ENCODE measurements around the gene INPP5A. TPM values are rescaled to one million over a fixed set of nuclear protein-coding genes. Genes with fewer than 3 reads are reported as not detected.
A peak's percentile ranks its signal among the peaks of the same experiment; 100 is the strongest.

Gene INPP5A
- total RNA-seq, 4 donors from 2014 or later, result 34.8 to 80.8 (median 52.8) TPM

- TF ChIP-seq CTCF (IDR thresholded peaks at IDR 0.05) (no peak), EP300 (IDR thresholded peaks at IDR 0.05; ENCODE audit: low read depth) (no peak), POLR2AphosphoS5 (IDR thresholded peaks at IDR 0.05) (no peak), POLR2A (IDR thresholded peaks at IDR 0.05) (no peak)
- in situ Hi-C loops (cut with MboI; ENCODE audit: low pct_ligation_motif_present in 1 of 4, low pct_unique_long_range_greater_than_20kb in 1 of 4, low sequenced_read_pairs in 3 of 4) (no loop called here), intact Hi-C loops (cut with DNase I; ENCODE audit: low total_unique reads) (no loop called here)
- Histone ChIP-seq H3K27ac (no peak overlapping the region), H3K27me3 (no peaks in the 10 kb centered on the region), H3K4me3 (no peak overlapping the region), H3K4me1 (no peaks in the 10 kb centered on the region), H3K9me3 (no peaks in the 10 kb centered on the region), H3K36me3 (no peaks in the 10 kb centered on the region)
- DNase-seq, result no peak
- WGBS, 2 donors (ENCODE audit: low coverage in 1 of 2), result 91% methylated on average over 48 of the region's 48 CpGs; no CpG with 5 or more reads in 1 of the 2 donors
Measured at GRCh38 chr10:132715776-132716680, 178.4 kb downstream of the INPP5A start.

GRCh38 chr10:132716691-132717490, 179.3 kb downstream of the INPP5A start:
- H3K27ac ChIP-seq, result no peak overlapping the region
- WGBS, 2 donors (ENCODE audit: low coverage in 1 of 2), result 89% methylated on average over 23 of the region's 27 CpGs; no CpG with 5 or more reads in 1 of the 2 donors
- intact Hi-C loops (cut with DNase I; ENCODE audit: low total_unique reads), result no loop called here
- in situ Hi-C loops (cut with MboI; ENCODE audit: low pct_ligation_motif_present in 1 of 4, low pct_unique_long_range_greater_than_20kb in 1 of 4, low sequenced_read_pairs in 3 of 4), result no loop called here
- H3K9me3 ChIP-seq, result no peaks in the 10 kb centered on the region
- H3K4me3 ChIP-seq, result no peak overlapping the region
- H3K36me3 ChIP-seq, result no peaks in the 10 kb centered on the region
- no peak for DNase-seq
- no peak for TF ChIP-seq EP300 (IDR thresholded peaks at IDR 0.05; ENCODE audit: low read depth)
- no peak for TF ChIP-seq CTCF (IDR thresholded peaks at IDR 0.05)
- TF ChIP-seq POLR2A (IDR thresholded peaks at IDR 0.05), result no peak
- no peak for TF ChIP-seq POLR2AphosphoS5 (IDR thresholded peaks at IDR 0.05)
- no peaks in the 10 kb centered on the region for H3K27me3 ChIP-seq
- H3K4me1 ChIP-seq, result no peaks in the 10 kb centered on the region

- no peaks in the 10 kb centered on the region for H3K4me1 ChIP-seq
- 51 to 71% methylated on average over 2 to 6 of the region's 6 CpGs for WGBS, 2 donors (ENCODE audit: low coverage in 1 of 2)
- peak overlapping the region in 1 of 4 donors; percentile 28 for H3K27ac ChIP-seq
- no peak for TF ChIP-seq EP300 (IDR thresholded peaks at IDR 0.05; ENCODE audit: low read depth)
- TF ChIP-seq POLR2AphosphoS5 (IDR thresholded peaks at IDR 0.05), result no peak
- no peak for TF ChIP-seq POLR2A (IDR thresholded peaks at IDR 0.05)
- no peak for TF ChIP-seq CTCF (IDR thresholded peaks at IDR 0.05)
- no peak overlapping the region for H3K4me3 ChIP-seq
- in situ Hi-C loops (cut with MboI; ENCODE audit: low pct_ligation_motif_present in 1 of 4, low pct_unique_long_range_greater_than_20kb in 1 of 4, low sequenced_read_pairs in 3 of 4), result no loop called here
- H3K36me3 ChIP-seq, result peaks cover 0 to under 1% (median 0%) of the 10 kb centered on the region in 4 donors
- intact Hi-C loops (cut with DNase I; ENCODE audit: low total_unique reads), result no loop called here
- no peaks in the 10 kb centered on the region for H3K27me3 ChIP-seq
- no peaks in the 10 kb centered on the region for H3K9me3 ChIP-seq
- DNase-seq, result no peak
Measured at GRCh38 chr10:132721725-132722124, 184.1 kb downstream of the INPP5A start.

Data from transverse colon (tissue), 4 donors.